SU-DHL-6 (cell line): ENCODE results near the gene NANOG.
"Not testable (repeated sequence)": the region's sequence is repeated elsewhere in the genome, so short reads cannot be mapped to it uniquely, and the experiment has no call there.

Experiments
- EZH2phosphoT487 ChIP-seq: fragments of 200-600 bp; sonication (generic), shearing (Covaris generic); conservative IDR thresholded peaks from 2 replicates; pipeline ENCODE4 v1.6.1; 2018; ENCODE audit warnings: mild to moderate bottlenecking, antibody characterized with exemption, low read length, moderate library complexity, mixed read lengths
- TF ChIP-seq, protein P1 (sequence below): fragments of 200-600 bp; sonication (generic); IDR thresholded peaks from one replicate; pipeline ENCODE4 v1.5.1; 2017; ENCODE audit warnings: antibody characterized with exemption, mild to moderate bottlenecking, low read length, moderate library complexity; ENCODE audit not compliant: insufficient read depth, poor library complexity, severe bottlenecking

DNA sequence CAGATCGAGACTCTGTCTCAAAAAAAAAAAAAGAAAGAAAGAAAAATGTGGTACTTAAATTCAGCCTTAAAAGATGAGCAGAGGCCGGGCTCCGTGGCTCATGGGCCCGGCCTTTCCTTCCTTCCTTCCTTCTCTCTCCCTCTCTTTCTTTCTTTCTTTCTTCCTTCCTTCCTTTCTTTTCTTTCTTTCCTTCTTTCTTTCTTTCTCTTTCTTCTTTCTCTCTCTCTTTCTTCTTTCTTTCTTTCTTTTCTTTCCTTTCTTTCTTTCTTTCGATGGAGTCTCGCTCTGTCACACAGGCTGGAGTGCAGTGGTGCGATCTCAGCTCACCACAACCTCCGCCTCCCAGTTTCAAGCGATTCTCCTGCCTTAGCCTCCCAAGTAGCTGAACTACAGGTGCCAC, 5.8 kb upstream of the NANOG start:
- TF ChIP-seq, protein P1, sequence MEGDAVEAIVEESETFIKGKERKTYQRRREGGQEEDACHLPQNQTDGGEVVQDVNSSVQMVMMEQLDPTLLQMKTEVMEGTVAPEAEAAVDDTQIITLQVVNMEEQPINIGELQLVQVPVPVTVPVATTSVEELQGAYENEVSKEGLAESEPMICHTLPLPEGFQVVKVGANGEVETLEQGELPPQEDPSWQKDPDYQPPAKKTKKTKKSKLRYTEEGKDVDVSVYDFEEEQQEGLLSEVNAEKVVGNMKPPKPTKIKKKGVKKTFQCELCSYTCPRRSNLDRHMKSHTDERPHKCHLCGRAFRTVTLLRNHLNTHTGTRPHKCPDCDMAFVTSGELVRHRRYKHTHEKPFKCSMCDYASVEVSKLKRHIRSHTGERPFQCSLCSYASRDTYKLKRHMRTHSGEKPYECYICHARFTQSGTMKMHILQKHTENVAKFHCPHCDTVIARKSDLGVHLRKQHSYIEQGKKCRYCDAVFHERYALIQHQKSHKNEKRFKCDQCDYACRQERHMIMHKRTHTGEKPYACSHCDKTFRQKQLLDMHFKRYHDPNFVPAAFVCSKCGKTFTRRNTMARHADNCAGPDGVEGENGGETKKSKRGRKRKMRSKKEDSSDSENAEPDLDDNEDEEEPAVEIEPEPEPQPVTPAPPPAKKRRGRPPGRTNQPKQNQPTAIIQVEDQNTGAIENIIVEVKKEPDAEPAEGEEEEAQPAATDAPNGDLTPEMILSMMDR, result not testable (repeated sequence)
- TF ChIP-seq EZH2phosphoT487, result not testable (repeated sequence)
